ENCODE data around the gene FAM217B. TPM values are rescaled to one million over a fixed set of nuclear protein-coding genes. Genes with fewer than 3 reads are reported as not detected.

FAM217B gene
- total RNA-seq, 1 donor from 2014 or later = 5.8 TPM

- Mint-ChIP-seq H3K27ac (no peak overlapping the region), H3K27me3 (ENCODE audit: insufficient read depth, low read depth) (peaks cover 6% of the 10 kb centered on the region)
- DNase-seq (ENCODE audit: low spot score) = no peak
These were observed 8.5 kb upstream of the FAM217B start for GRCh38 chr20:59931511-59932312.

GRCh38 chr20:59932616-59933295, 7.4 kb upstream of the FAM217B start:
- Histone ChIP-seq H3K9me3 (ENCODE audit: low read depth) (no peaks in the 10 kb centered on the region), H3K79me2 (ENCODE audit: low read depth) (no peaks in the 10 kb centered on the region), H4K20me1 (ENCODE audit: low read depth) (no peaks in the 10 kb centered on the region), H3K4me1 (no peaks in the 10 kb centered on the region), H3F3A (ENCODE audit: low read depth) (no peaks in the 10 kb centered on the region), H3K27ac (no peak overlapping the region), H3K36me3 (no peaks in the 10 kb centered on the region), H3K9ac (no peak overlapping the region), H3K27me3 (peaks cover 46% of the 10 kb centered on the region), H3K4me2 (no peak overlapping the region), H3K4me3 (no peak overlapping the region), H2AFZ (replicated peaks) (no peak overlapping the region)
- TF ChIP-seq CTCF (IDR thresholded peaks at IDR 0.05) (no peak), EZH2phosphoT487 (IDR thresholded peaks at IDR 0.05) (no peak), EZH2 (IDR thresholded peaks at IDR 0.05) (no peak)
- peaks cover 6% of the 10 kb centered on the region for H3K27me3 Mint-ChIP-seq (ENCODE audit: insufficient read depth, low read depth)
- H3K4me1 Mint-ChIP-seq = peaks cover 21% of the 10 kb centered on the region
- no peaks in the 10 kb centered on the region for H3K36me3 Mint-ChIP-seq
- DNase-seq (ENCODE audit: low spot score) = no peak
- H3K4me3 Mint-ChIP-seq = no peak overlapping the region
- no peak overlapping the region for H3K27ac Mint-ChIP-seq
- H3K9me3 Mint-ChIP-seq = no peaks in the 10 kb centered on the region

More at GRCh38 chr20:59931511-59932312, 8.5 kb upstream of the FAM217B start:
- Histone ChIP-seq H3K79me2 (ENCODE audit: low read depth) (no peaks in the 10 kb centered on the region), H3K27ac (no peak overlapping the region), H3K36me3 (no peaks in the 10 kb centered on the region), H3K4me2 (no peak overlapping the region), H3K4me1 (no peaks in the 10 kb centered on the region), H4K20me1 (ENCODE audit: low read depth) (no peaks in the 10 kb centered on the region), H3K9me3 (ENCODE audit: low read depth) (no peaks in the 10 kb centered on the region), H3F3A (ENCODE audit: low read depth) (no peaks in the 10 kb centered on the region), H3K4me3 (no peak overlapping the region), H3K27me3 (peaks cover 36% of the 10 kb centered on the region), H3K9ac (no peak overlapping the region), H2AFZ (replicated peaks) (no peak overlapping the region)
- Mint-ChIP-seq H3K4me3 (peak overlapping the region; percentile 51), H3K4me1 (peaks cover 18% of the 10 kb centered on the region), H3K9me3 (no peaks in the 10 kb centered on the region), H3K36me3 (no peaks in the 10 kb centered on the region)
- TF ChIP-seq CTCF (IDR thresholded peaks at IDR 0.05) (no peak), EZH2phosphoT487 (IDR thresholded peaks at IDR 0.05) (no peak), EZH2 (IDR thresholded peaks at IDR 0.05) (no peak)

GRCh38 chr20:59933296-59933848, 6.8 kb upstream of the FAM217B start, which contains the start of gene SYCP2:
Gene SYCP2 (minus strand): TSS chr20:59933637. CDS start chr20:59922413, 11,224 bp downstream.
- TF ChIP-seq EZH2phosphoT487 (IDR thresholded peaks at IDR 0.05) = no peak
- no peak for TF ChIP-seq EZH2 (IDR thresholded peaks at IDR 0.05)
- no peak for TF ChIP-seq CTCF (IDR thresholded peaks at IDR 0.05)
- Histone ChIP-seq H3K36me3 (no peaks in the 10 kb centered on the region), H3K9ac (no peak within 1 kb of the TSS), H3K27ac (no peak within 1 kb of the TSS), H3K4me3 (peak within 1 kb of the TSS; percentile 56), H2AFZ (replicated peaks) (peak within 1 kb of the TSS; percentile 91), H3K4me1 (no peaks in the 10 kb centered on the region), H3K79me2 (ENCODE audit: low read depth) (no peaks in the 10 kb centered on the region), H3K27me3 (peaks cover 52% of the 10 kb centered on the region), H3K9me3 (ENCODE audit: low read depth) (no peaks in the 10 kb centered on the region), H4K20me1 (ENCODE audit: low read depth) (no peaks in the 10 kb centered on the region), H3K4me2 (peak within 1 kb of the TSS; percentile 78), H3F3A (ENCODE audit: low read depth) (no peaks in the 10 kb centered on the region)
- peaks cover 2% of the 10 kb centered on the region for H3K36me3 Mint-ChIP-seq
- no peaks in the 10 kb centered on the region for H3K9me3 Mint-ChIP-seq
- peak within 1 kb of the TSS; percentile 82 for H3K4me3 Mint-ChIP-seq
- no peak within 1 kb of the TSS for H3K27ac Mint-ChIP-seq
- no peak for DNase-seq (ENCODE audit: low spot score)
- H3K27me3 Mint-ChIP-seq (ENCODE audit: insufficient read depth, low read depth) = peaks cover 6% of the 10 kb centered on the region
- H3K4me1 Mint-ChIP-seq = peaks cover 26% of the 10 kb centered on the region

Data from neural progenitor cell (in vitro differentiated cells).